GM18498 (cell line): Measurements from ENCODE around the gene RND1.
"Not testable (repeated sequence)": the region's sequence is repeated elsewhere in the genome, so short reads cannot be mapped to it uniquely, and the experiment has no call there.

Source experiments
- ATAC-seq: cut with Tn5 transposase; IDR thresholded peaks from one replicate; pipeline ENCODE4 v1.9.1; 2021; ENCODE audit warnings: mild to moderate bottlenecking, moderate library complexity; ENCODE audit not compliant: unreplicated experiment

RND1 gene

DNA sequence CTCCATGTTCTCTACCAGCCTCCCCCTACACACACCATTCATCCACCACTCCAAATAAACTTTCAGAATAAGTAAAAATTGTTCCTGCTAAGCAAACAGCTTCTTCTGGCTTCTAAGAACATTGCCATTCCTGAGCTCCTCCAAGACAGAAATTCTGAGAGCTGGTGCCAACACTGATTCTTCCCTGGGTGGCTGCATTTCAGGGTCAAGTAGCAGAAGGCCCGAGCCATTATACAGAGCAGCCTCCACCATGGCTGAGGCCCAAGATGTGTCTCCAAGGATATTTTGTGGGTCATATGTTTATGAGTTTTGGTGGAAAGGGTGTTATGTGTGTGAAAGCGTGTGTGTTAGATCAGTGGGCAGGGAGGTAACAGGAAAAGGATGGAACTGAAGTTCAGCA is 3.5 kb upstream of the RND1 start:
- ATAC-seq = no peak

DNA sequence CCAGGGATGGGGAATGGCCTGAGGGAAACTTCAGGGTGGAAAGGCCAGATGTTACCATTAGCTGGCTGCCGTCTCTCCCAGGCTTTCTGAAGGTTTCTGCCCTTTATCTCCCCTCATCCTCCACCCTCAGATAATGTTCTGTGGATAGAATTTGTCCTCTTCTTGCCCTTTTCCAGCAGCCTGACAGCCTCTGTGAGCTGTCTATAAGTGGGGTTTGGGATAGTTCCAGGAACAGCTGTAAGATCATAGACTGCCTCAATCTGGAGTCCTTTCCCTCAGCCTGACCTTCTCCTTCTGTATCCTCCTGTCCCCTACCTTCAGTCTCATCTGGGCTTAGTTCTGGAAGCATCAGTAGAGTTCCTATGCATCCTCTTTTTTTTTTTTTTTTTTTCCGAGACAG is 2.8 kb upstream of the RND1 start:
- no peak for ATAC-seq

- ATAC-seq = peak; percentile 47
Measured at GRCh38 chr12:48866052-48866711, 512 bp upstream of the RND1 start.

DNA sequence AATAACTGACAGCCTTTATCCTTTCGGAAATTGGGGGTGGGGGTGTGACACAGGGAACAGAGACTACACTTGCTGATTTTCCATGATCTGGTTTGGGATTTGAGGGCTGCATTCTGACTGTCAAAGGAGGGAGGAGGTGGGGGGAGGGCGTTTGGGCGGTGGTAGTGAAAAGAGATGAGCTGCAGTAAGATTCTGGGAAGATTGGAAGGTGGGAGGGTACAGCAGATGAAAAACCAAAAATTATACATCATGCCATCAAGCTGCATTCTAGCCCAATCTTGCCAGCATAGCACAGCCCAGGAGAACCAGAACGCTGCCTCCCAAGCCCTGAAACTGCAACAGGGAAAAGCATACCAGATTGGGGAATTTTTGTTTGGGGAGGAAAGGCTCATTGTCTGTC is 2.4 kb downstream of the RND1 start:
- no peak for ATAC-seq

- ATAC-seq = no peak
Measured at GRCh38 chr12:48862760-48863159, 2.9 kb downstream of the RND1 start.

GRCh38 chr12:48861111-48861510 is 4.6 kb downstream of the RND1 start:
- ATAC-seq = no peak

DNA sequence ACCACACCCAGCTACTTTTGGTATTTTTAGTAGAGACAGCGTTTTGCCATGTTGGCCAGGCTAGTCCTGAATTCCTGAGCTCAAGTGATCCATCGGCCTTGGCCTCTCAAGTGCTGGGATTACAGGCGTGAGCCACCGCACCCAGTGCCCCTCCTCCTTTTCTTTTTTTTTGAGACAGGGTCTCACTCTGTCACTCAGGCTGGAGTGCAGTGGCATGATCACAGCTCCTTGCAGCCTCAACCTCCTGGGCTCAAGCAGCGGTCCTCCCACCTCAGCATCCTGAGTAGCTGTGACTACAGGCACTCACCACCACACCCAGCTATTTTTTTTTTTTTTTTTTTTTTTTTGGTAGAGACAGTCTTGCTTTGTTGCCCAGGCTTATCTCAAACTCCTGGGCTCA is 5.4 kb downstream of the RND1 start:
- ATAC-seq = not testable (repeated sequence)

GRCh38 chr12:48859607-48860006 is 6.1 kb downstream of the RND1 start:
- no peak for ATAC-seq

DNA sequence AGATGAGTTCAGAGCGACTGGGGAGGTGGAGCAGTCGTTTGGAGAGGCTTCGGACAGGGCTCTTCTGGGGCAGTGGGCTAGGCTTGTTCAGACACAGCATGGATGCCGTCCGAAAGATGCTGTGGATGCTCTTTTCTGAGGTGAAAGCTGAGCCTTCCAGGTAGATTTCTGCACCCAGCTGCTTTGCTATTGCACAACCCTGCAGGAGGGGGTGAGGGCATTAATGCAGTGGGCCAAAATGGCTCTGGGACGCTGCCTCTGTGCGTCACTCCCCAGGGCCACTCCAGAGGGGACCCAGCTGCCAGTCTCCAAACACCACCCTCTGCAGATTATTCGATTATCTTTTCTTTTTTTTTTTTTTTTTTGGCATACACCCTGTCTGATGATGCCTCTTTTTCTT is 7.6 kb downstream of the RND1 start:
- no peak for ATAC-seq

DNA sequence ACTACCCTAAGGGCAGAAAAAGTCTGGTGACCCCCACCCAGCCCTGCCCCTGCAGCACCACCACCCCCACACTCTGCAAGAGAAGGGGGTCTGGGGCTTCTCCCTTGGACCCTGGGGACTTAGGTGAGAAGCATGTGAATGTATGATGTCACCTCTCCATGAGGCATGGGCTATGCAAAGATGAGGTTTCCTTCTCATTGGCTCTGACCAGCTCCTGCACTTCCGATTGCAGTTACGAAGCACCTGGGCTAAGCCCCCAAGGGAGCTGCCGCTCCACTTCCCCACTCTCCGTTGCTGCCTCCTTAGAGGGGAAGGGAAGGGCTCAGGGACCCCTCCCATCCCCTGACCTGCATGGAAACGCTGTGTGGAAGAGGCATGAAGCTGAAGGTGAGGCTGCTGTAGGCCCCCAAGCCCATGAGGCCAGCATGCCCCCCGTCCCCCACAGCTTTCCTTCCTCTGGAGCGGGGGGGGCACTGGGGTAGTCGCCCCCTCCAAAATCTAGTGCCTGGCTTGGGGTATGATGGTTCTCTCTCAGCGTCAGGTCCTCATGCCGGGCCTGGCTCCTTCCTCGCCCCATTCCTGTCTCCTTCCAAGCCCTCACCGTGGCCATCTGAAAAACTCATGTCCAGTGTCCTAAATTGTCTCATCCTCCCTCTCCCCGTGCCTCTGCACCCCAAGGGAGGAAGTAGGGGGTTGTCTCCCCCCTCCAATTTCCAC is 8.2 kb downstream of the RND1 start:
- ATAC-seq = no peak

- ATAC-seq = no peak
Measured at GRCh38 chr12:48856379-48856778, 9.3 kb downstream of the RND1 start.

DNA sequence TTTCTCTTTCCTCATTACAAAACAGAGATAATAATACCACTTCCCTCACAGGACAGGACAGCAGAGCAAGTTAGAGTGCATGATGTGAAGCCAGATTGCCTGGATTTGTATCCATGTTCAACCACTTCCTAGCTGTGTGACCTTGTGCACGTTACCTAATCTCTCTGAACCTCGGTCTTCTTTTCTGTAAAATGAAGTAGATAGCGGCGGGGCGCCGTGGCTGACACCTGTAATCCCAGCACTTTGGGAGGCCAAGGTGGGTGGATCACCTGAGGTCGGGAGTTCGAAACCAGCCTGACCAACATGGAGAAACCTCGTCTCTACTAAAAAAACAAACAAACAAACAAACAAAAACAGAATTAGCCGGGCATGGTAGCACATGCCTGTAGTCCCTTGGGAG is 10.7 kb downstream of the RND1 start:
- not testable (repeated sequence) for ATAC-seq

GRCh38 chr12:48854488-48854887 is 11.2 kb downstream of the RND1 start:
- ATAC-seq = no peak

DNA sequence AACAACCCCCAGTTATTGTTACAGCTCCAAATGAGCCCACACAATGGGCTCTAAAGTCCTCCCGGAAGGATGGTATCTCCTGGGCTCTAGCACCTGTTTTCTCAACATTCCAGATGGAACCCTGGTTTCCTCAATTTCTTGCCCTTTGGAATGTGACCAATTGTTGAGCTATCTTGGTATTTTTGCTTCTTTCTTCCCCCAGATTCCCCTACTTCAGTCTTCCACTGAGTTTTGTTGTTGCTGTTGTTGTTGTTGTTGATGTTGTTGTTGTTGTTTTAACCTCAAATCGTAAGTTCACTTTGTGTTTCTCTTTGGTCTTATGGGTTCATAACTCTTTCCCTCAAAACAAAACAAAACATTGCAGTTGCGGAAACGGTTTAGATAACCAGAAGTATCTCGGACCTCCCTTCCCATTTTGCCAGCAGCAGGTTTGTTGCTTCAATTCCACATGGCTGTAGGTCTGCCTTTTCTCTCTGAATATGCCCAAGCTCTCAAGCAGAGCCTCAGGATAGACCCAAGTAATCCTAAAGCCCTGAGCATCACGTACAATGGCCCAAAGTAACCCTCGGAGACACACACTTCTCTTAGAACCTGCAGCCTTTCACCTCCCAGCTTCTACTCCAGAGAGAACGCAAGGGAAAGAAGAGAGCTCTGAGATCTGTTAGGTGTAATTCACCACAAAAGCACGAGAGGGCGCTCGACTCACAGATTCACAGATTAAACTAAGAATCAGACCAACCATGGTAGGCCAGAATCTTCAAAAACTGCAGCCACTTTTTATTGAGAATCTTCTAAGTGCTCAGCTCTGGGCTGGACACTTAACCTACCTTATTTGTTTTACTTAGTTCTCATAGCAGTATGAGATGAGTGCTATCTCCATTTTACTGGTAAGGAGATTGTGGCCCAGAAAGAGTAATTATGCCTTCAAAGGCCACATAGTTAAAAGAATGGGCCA is 12.7 kb downstream of the RND1 start:
- ATAC-seq = no peak

GRCh38 chr12:48851883-48852733 is 13.6 kb downstream of the RND1 start, which contains the start of gene DDX23:
Gene DDX23 (minus strand): TSS chr12:48852163. CDS start chr12:48845782, 6,381 bp downstream.
- ATAC-seq = peak; percentile 93

GRCh38 chr12:48842021-48842420 is 23.6 kb downstream of the RND1 start:
- ATAC-seq = not testable (repeated sequence)

DNA sequence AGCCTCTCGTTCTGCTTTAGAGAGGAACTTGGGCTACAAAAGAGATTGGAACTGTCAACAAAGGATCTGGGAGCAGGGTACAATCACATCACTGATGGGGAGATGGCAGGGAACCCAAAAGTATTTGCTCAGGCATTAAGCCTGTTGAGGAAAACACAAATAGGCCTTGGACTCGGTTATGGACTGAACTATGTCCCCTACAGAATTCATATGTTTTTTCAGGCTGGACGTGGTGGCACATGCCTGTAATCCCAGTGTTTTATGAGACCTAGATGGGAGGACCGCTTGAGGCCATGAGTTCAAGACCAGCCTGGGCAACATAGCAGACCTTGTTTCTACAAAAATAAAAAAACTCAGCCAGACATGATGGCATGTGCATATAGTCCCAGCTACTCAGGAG is 27.6 kb downstream of the RND1 start:
- ATAC-seq = no peak

DNA sequence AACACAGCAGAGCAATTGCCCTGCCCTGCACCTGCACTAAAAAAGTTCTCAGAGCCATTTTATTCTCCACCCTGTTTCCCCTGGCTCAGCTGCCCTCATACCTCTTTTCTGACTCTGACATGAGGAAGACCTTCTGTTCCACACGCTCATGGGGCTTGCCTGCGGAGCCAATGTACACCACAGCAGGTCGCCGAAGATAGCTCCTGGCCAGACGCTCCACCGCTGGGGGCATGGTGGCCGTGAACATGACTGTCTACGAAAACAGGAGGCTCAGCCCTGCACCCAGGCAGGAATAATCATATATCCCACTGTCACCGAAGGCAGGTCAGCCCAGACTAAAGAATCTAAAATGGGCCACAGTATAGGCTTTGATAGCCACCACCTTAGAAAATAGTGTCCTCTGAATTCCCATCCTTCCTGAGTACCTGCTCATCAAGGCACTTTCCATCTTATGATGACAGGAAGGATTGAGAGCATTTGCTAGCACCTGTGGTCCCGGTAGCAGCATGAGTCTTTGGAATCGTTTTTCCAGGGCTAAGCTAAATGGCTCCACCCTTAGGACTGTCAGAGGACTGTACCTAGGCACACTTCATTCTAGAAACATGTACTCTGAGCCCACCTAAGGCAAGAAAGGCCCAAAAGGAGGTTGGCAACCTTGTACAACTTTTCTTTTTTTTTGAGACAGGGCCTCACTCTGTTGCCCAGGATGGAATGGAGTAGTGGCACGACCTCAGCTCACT is 33.2 kb downstream of the RND1 start:
- ATAC-seq = no peak

DNA sequence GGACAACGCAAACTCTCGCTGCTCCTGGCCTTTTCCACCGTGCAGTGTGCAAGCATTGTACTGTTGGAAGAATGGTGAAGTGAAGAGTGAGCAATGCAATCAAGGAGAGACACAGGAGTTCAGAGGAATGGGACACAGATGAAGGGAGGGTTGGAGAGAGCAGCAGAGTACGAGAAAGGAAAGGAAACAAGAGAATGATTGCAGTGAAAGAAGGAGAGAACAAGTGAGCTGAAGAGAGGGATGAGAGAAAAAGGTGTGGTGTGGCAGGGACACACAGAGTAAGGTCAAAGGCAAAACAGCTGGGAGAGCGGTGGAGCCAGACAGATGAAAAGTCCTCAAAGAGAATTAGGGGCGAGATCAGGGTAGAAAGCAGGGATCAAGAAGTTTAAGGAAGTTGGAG is 34.4 kb downstream of the RND1 start:
- no peak for ATAC-seq
